HG02763 (cell line): ENCODE results near the gene SLC23A2.

ENCODE experiments used
- ATAC-seq: cut with Tn5 transposase; IDR thresholded peaks from one replicate; pipeline ENCODE4 v1.9.1; 2021; ENCODE audit warnings: mild to moderate bottlenecking, moderate library complexity; ENCODE audit not compliant: unreplicated experiment

SLC23A2 gene

DNA sequence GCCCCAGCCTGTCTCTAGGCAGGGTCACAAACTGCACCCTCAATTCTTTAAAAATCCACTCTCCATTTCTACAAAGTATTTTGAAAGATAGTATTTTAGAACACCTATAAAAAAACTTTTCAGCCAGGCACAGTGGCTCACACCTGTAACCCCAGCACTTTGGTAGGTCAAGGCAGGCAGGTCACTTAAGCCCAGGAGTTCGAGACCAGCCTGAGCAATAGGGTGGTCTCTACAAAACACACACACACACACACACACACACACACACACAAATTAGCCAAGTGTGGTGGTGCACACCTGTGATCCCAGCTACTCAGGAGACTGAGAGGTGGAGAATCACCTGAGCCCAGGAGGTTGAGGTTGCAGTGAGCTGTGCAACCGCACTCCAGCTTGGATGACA, 30.2 kb downstream of the SLC23A2 start:
- no peak for ATAC-seq

DNA sequence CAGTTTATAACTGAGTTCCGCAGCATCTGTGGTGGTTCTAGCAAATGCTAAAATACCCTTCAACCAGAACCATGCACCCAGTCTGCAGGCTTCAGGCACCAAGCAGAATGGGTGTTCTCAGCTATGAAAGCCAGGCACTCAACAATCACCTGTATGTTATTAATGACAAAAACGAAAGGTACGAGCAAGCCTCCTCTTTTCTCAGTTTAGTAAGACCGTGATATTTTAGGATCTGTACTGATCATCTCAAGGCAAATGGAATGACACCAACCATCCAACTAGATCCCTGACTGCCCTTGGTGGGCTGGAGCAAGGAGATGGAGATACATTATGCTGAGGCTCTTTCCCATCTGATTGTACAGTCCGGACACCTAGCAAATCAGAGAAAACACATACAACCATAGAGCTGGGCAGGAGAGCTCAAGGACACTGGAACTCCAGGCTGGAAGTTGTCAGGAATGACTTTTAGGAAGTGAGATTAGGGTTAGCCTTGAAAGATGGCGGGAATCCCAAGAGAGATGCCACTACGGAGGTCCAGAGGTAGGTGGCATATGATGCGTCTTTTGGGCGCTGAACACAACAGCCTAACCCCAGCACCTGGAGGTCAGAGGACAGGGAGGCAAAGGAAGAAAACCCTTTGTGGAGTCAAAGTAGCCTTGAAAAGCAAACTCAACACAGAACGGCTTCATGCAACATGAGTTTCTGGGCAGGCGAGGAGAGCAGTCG, 33.4 kb downstream of the SLC23A2 start:
- no peak for ATAC-seq

DNA sequence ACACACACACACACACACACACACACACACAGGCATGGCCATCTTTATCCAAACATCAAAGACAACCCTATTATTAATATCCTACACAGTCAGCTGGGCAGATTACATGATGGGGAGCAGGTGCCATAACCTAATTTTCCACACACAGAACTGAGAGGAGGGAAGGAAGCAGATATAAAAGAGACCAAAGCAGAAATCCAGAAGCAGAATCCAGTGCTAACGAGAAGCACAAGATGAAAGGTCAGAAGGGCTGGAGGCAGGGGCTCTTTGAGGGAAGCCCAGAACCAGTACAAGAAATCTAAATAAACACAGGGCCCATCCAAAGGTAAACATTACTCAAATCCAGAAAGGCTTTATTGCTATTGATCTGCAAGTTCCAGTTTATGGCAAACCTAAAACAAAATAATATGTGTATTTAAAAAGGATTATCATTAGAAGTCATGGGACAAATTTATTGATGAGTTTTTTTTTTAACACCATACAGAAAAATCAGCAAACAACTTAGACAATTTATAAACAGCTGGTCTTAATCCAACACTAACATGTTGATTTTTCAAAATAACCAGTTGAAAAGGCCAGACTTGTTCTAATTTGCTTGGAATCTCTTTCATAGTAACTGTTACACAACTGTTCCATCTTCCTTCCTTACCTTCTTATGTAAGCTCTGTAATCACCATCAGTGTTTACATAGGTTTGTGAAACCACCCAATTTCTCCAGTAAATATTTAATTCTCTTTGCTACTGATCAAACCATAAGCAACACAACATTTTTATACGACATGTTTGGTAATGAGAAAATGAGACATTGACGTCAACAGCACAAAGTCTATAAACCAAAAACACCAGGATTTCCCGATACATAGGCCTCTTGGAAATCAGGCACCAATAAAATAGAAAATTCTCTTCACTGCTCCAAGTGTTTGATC, 34.2 kb downstream of the SLC23A2 start:
- no peak for ATAC-seq

DNA sequence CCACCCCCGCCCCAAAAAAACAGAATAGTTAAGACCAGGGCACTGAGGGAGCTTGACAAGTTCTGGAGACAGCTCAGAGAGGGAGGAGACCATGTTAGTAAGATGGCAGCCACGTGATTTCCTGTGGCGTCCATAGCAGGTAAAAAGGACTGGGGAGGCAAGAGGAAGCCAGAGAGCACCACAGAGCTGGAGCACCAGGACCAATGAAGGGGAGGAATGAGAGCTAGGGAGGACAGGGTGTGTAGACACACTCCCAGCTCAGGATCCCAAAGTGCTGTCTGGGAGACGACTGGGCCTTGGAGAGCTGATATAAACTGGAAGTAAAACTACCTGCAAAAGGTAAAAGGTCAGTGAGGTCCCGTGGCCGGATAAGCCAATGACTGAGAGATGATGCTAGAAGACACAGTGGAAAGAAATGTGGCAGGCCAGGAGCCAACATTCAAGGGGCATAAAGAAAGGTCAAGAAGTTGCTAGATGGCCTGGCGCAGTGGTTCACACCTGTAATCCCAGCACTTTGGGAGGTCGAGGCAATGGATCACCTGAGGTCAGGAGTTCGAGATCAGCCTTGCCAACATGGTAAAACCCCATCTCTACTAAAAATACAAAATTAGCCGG, 39.0 kb downstream of the SLC23A2 start:
- ATAC-seq: no peak

DNA sequence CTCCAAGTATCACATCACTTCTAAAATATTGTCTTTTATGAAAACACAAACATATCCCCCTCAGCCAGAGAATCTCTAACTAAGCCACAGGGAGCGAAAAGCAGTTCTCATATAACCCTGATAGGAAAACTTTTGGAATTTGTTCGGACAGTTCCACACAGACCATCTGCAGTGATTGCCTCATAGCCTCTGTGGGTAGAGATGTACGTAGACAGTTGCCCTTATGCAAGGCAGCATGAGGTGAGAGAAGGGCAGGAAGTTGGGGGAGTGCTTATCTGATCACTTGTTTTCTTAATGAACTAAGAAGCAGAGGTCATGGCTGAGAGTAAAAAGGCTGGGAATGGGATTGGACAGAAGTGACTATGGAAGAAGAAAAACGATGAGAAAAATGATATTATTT, 39.6 kb downstream of the SLC23A2 start:
- no peak for ATAC-seq

DNA sequence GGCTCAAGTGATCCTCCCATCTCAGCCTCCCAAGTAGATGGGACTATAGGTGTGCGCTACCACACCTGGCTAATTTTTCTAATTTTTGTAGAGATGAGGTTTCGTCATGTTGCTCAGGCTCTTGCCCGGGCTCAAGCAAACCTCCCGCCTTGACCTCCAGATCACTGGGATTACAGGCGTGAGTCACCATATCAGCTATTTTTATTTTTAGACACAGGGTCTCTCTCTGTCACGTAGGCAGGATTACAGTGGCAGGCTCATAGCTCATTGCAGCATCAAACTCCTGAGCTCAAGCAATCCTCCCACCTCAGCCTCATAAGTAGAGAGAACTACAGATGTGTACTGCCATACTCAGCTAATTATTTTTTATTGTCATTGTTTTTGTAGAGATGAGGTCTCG, 41.7 kb downstream of the SLC23A2 start:
- no peak for ATAC-seq

DNA sequence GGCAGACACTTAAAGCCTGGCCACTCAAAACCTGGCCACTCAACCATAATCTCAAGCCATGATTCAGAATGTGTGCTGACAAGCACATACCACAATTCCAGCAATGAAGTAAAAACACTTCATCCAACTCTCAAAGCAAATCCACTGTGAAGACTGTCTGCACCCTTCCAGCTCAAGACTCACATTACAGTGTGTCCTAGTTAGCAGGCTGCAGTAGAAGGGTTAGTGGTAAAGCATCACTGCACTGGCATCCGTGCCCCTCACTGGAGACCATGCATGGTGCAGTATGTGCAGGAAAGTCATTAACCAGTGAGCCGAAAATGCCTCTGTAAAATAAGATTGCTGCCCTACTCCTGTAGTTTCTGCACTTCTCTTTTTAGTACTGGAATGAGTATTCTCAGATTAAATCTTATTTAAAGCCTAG, 43.4 kb downstream of the SLC23A2 start:
- ATAC-seq: no peak

DNA sequence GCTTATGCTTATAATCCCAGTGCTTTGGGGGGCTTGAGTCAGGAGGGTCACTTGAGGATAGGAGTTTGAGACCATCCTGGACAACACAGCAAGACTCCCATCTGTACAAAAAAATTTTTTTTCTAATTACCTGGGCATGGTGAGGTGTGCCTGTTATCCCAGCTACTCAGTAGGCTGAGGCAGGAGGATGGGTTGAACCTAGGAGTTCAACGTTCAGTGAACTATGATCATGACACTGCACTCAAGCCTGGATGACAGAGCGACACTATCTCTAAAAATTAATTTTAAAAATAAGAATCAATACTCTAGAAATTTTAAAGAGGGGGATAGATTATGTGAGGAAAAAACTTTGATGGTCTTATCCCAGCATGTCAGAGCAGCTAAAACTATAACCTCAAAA, 44.1 kb downstream of the SLC23A2 start:
- no peak for ATAC-seq

DNA sequence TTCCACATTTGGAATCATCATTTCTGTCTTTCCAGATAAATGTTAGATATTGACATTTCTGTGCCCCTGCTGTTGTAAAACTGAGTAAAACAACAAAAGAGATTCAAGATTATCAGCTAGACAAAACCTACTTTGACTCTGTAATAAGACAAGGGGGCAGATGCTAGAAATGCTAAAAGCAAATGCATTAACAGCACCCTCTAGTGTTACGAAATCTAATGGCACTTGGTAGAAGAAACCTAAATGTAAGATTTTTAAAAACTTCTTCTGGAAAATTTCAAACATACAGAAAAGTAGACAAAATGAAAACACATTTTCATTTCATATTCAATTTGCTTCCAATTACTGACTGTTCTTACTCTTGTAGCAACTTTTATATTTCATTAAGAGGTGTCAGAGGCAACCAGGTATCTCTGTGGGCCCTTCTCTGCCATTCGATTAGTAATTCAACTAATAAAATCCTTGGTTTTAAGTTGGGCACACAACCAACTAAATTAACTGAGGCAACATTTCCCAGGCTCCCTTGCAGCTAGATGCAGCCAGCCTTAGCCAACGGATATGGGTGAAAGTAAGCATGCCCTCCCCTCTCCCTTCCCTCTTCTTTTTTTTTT, 45.0 kb downstream of the SLC23A2 start:
- no peak for ATAC-seq

DNA sequence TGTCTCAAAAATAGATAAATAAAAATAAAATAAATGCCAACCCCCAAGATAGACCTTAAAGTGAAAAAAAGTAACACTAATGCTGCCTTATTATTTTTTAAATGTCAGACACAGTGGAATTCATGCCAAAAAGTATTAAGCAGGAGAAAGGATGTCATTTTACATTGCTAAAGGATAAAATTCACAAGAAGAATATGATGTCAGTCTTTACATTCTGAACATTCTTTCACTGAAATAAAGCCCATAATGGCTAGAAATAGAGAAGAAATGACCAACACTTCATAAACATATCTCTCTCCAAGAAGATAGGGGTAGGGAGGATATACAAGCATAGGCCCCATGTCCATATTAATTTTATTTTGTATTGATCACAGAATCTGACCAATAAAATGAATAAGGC, 47.4 kb downstream of the SLC23A2 start:
- no peak for ATAC-seq

DNA sequence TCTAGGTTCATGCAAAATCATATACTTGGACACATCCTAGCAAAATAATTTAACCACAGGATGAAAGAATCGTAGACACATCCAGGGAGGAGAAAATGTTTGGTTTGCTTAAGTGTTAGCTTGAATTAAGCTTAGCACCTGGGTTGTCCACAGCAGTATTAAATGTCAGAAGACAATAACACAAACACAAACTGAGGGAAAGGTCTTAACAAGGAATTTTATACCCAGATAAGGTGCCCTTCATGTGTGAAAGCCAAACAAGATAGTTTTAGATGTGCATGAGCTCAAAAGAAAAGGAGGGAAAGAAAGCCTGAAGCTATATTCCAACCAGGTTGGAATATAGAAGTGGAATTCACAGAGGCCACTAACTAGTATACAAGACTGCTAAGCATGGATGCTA, 49.1 kb downstream of the SLC23A2 start:
- no peak for ATAC-seq

DNA sequence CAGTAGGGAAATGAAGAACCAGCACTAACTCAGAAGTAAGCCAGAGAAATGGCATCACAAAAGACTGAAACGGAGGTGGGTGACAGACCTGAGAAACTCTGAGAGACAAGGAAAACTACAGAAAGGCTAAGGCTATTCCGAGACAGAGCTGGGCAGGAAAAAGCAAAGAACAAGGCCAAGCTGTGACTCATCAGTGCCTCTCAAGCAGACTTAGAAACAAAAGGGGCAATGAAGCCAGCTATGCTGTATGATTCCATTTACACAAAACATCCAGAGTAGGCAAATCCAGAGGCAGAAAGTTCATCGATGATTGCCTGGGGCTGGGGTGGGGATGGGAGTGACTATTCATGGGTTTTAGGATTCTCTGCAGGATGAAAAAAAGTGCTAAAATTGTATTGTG, 50.0 kb downstream of the SLC23A2 start:
- ATAC-seq: no peak

DNA sequence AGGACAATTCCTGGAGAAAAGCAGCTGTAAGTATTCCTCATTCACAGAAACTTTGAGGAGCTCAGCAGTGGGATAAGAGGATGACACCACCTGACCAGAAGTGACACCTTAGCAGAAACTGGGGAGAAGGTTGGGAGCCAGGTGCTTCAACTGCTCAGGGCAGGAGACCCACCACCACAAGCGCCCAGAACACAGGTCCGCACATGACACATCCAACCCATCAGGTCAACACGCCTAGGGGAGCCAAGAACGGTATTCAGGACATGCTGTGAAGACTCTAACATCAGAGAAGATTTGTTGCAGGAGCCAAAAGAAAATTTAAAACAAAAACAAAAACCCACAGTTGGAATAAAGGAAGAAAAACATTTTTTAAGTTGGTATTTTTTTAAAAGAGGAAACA, 50.5 kb downstream of the SLC23A2 start:
- ATAC-seq: no peak

DNA sequence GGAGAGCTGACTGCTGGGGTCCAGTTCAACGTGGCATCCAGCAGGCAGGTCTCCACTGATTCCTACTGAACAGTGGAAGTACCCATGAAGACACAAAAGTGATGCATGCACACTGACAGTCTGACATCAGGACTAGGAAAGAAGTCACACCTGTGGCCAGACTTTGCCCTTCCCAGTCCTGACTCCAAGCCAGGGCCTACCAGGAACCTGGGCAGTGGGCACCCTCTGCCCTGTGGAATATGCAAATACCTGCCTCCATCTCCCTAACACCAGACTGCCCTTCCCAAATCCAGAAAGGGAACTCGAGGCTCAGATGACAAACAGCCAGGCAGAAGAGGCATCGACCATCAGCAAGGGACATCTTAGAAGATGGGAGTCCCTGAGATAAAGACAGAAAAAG, 50.9 kb downstream of the SLC23A2 start:
- no peak for ATAC-seq

DNA sequence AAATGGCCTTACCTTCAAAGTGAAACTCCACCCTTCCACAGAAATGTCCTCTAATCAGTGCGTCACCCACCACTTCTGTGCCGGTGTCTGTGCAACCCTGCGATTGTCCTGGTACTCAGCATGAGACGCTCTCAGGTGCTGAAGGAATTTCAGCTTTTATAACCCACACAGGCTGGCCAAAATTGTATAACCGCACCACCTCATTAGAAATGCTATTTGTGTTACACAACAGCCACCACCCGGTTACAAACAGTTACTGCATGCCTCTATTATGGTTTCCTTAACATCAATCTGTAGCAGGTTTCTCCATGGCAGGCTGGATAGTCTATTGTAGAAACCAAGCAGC, 51.5 kb downstream of the SLC23A2 start:
- peak; percentile 51 for ATAC-seq

DNA sequence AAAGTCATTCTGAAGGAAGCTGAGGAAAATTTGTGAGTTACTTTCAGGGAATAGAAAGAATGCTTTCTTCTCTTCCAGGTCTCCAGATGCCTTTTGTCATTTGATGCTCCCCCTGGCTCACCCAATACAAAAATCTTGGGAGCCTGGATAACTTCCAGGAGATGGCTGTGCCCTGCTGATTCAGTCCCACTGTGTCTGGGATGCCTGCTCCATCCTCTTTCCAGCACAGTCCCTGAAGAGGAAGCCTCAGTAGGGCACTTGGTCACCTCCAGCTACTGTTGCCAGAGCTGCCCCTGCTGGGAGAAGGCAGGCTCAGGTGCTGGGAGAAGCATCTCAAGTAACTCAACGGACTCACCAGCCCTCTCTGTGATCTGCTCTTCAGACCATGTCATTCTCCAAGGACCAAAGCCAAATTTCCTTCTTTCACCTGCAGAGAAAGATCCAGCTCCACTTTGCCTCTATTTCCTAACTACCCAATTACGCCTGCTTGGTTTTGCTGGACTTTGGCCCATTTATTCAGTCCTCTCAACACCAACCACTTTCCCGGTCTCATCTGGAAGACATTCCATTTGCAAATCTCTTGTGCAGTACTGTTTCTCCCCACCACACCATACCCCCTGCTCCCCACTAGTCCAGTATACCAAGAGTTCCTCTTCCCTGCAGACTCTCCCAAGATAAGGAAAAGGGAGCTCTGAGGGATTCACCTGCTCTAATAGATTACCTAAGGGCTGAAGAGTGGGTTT, 53.3 kb downstream of the SLC23A2 start:
- ATAC-seq: no peak

DNA sequence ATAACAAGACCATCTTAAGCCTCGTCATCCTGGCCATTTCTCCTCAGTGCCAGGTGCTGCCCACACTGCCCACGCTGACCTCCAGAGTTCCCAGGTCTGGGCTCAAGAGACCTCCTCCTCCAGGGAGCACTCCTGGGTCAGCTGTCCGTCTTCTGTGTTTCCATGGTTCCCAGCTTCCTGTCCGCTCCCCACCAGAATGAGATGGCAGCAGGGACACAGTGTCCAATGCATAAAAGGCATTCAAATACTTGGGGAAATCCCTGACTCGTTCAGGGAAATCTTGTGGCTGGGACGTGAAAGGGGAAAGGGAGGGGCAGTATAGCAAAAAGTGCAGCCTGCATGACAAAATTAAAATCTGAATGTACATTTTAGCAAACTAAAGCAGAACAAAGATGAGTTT, 54.3 kb downstream of the SLC23A2 start:
- peak; percentile 44 for ATAC-seq

DNA sequence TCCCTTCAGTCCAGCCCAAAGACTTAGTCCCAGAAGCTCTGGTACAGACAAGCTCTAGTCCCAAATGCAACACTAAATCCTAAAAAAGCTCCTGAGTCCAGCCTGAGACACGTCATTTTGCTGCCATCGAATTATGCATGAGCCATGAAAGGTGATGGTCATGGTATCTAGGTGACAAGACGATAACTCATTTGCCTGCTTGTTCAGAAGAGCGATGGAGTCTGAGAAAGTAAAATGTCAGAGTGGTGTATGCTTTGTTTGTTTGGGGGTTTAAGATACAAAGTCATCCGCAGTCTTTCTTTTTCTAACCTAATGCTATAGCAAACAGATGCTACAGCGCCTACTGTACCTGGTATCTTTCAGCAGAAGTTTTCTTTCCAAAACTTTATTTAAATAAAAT, 54.7 kb downstream of the SLC23A2 start:
- ATAC-seq: no peak

DNA sequence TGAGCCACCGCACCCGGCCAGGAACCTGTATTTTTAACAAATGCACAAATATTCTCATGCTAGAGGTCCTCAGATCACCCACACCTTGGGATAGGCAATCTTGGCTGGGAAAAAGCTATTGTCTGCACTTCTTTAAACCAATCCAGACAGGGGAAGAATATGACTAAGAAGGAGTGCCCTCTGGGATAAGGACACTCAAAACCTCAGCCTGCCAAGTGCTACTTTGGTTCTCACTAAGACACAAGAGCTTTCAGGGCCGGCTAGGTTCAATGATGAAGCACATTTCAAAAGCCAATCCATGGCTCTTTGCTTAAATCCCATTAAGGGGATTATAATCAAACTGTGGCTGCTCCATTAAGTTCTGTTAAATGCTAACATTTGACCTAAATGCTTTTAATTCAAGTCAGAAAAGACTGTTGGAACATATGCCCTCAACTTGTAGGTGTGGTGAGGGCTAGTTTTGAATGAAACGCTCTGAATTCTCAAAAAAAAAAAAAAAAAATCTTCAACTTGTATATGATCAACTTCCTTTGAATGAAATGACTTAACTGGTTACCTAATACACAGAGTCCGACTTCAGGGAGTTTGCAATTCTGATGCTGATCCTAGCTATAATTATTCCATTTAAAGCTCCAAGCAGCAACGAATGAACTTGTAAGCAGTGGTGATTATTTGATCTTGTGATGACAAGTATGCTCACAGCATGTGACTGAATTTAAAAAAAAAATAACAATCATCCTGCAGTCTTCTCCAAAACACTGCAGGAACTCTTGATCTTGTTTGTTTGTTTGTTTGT, 56.6 kb downstream of the SLC23A2 start:
- ATAC-seq: no peak

DNA sequence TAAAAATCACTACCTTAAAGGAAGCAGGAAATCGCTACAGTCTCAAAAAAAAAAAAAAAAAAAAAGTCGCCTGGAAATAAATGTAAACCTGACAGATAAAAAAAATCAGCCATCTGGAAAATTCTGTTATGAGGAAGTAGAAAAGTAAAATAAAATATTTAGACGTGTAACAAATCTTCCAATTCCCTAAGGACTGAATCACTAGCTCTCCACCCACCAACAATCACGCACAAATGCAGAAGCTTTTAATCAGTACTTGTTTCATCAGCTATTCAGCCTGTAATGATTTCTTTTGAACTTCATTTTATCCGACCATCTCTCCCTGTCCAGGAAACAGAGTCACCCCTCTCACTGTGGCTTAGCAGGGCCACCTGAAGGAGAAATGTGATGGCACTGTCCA, 59.0 kb downstream of the SLC23A2 start:
- no peak for ATAC-seq
